HG03354 (cell line): ENCODE results near the gene PAGE4.

Experiments used
- ATAC-seq: cut with Tn5 transposase; IDR thresholded peaks from one replicate; pipeline ENCODE4 v1.9.1; 2021; ENCODE audit warnings: mild to moderate bottlenecking; ENCODE audit not compliant: unreplicated experiment, poor library complexity, severe bottlenecking

PAGE4 gene, protein sequence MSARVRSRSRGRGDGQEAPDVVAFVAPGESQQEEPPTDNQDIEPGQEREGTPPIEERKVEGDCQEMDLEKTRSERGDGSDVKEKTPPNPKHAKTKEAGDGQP

DNA sequence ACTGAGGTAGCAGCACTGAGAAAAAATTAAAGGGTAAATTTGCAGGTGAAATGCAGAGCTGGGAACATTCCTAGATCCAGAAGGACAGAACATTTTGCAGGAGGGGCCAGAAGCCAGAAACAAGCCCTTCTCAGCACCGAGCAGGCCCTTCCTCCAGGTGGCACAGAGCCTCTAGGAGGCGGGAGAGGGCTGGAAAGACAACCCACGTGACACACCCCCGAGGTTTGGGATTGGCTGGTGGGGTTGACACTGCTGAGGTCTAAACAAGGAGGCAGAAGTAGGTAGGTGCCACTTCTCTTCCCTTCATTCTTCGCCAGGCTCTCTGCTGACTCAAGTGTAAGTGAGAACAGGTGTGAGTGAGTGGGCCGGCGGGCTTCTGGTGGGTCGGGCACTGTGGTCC lies at the start of gene PAGE4:
TSS of gene PAGE4 (plus strand) at position 288 of the 400 bp plus-strand sequence. CDS start 1,126 bp downstream, outside the sequence.
- ATAC-seq = no peak

DNA sequence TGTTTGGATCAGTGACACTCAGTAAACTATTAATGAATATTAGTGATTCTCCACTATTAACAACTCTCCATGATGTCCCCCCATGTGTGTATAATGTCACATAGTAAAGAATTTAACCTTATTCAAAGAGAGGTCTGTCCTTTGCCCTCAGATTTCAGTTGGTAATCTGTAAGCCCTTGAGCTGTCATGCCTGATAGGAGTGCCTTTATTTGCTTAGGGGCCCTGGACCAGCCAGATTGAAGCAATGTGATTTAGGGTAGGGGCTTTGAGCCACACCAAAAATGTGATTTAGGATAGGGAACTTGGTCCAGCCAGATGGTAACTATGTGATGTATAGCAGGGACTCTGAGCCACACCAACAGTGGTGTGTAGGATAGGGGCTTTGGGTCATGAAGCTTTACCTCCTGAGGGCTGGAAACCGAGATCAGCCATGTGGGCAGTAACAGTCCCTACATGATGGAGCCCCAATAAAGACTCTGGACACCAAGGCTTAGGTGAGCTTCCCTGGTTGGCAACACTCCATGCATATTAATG lies 44.3 kb upstream of the PAGE4 start:
- ATAC-seq = no peak

DNA sequence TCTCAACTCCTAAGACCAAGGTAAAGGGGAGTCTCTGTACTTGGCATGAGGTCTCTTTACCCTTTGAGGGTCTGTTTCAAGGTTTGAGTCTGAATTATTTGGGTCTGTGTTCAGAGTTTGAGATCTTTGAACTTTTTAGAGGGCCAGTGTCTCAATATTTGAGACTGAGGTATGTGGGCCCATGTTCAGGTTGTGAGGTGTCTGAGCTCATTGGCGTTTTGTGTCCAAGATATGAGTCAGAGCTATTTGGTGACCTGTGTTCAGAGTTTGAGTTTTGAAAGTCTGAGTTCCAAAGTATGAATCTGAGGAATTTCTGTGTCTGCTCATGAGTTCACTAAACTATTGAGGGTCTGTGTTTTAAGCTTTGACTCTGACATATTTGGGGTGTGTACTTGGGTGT lies 36.7 kb upstream of the PAGE4 start:
- ATAC-seq = no peak

DNA sequence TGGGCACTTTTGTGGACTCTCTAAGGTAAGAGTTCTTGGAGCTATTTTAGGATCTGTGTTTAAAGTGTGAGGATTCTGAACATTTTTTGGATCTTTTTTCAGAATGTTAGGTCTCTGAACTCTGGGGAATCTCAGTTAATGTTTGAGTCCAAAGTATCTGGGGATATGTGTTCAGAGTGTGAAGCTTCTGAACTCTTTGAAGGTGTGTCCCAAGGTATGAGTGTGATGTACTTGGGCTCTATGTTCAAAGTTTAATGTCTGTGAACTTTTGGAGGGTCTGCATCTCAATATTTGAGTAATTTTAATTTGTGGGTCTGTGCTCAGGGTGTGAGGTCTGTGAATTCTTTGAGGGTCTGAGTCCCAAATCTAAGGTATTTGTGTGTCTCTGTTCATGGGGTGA lies 35.4 kb upstream of the PAGE4 start:
- no peak for ATAC-seq

DNA sequence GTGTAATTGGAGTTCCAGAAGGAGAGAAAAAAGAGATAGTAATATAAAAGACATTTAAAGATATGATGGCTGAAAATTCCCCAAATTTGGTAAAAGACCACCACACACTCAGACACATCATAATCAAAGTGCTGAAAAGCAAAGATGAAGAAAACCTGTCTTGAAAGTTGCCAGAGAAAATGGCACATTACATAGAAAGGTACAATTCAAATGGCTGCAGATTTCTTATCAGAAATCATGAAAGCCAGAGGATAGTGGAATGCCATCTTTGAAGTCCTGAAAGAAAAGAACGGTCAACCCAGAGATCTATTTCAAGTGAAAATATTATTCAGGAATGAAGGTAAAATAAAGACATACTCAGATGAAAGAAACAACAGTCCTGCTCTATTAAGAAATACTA lies 29.3 kb upstream of the PAGE4 start:
- ATAC-seq = no peak

DNA sequence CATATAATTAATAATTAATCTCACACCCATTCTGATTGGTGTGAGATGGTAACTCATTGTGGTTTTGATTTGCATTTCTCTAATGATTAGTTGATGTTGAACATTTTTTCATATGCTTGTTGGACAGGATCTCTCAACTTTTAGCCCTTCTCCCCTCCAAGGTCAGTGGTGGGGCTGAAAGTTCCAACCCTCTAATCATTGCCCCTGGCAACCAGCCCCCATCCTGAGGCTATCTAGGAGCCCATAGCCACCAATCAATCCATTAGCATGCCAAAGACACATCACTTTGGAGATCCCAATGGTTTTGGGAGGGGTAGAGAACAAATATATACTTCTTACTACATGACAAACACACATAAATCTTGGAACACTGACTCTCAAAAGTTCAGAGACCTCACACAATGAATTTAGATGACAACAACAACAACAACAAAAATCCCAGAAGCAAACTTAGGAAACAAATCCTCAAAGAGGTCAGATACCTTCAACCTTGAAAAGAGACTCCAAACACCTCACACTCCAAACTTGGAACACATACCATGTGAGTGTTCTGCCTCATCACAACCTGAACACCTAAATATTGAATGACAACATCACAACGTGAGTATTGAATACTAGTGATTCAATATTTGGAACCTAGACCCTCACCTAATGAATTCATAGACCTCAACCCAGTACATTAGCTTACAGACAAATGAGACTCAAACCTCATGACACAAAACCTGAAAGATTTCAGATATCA lies 19.0 kb upstream of the PAGE4 start:
- no peak for ATAC-seq

DNA sequence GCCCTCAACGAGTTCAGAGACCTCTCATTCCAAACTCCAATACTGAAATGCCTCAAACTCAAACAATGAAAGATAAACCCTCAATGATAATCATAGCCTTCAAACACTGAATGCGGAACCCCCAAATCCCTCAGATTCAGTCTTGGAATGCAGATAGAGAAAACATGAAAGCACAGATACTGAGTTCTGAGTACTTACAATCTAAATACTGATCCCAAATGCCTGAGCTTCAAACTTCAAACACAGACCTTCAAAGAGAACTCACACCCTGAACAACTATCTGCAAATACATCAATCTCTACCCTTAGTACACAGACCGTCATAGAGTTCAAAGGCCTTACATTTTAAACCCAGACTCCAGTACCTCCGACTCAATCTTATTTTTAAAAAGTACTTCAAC lies 16.9 kb upstream of the PAGE4 start:
- ATAC-seq = no peak

DNA sequence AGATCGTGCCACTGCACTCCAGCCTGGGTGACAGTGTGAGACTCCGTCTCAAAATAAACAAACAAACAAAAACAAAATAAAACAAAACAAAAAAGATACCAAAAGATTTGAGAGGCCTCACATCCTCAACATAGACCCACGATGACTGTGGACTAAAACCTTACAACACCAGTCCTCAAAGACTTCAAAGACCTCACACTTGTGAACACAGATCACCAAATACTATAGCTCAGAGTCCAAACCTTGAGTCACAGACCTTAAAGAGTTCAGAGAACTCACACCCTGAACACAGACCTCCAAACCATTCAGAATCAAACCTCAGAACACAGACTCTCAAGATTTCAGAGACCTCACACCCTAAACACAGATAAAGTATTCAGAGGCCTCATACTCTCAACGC lies 12.7 kb upstream of the PAGE4 start:
- ATAC-seq = no peak

DNA sequence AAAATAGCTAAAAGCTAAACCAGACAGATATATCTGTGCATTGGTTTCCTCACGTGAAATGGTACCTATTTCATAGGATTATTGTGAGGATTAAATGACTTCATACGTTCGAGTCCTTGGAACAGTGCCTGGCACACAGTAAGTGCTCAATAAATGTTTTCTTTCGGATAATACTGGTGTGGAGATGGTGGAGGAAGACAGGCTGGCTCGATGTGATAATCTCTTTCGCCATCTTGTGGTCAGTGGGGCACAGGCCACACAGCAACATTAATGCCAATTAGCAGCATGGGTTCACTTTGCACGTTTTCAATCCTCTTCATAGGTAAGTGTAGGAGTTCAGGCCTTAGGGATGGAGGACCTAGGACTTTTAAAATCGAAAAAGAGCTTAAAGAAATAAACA lies 9.3 kb downstream of the PAGE4 start:
- peak; percentile 60 for ATAC-seq

DNA sequence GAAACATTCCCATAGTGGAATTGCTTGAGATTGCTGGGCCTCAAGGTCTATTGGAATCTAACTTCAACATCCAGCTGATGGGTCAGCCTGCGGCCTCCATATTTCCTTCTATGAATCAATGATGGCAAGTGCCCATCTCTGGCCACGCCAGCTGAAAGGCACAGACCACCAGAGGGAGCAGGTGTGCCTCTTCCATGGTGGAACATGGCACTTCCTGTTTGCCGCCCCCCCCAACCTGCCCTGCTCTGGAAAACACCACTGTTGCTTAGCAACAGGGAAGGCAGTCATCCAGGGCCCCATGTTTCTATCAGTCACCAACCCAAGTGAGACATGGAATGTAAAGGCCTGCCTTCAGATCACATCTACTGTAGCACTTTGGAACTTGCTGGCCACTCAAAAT lies 11.6 kb downstream of the PAGE4 start:
- peak; percentile 74 for ATAC-seq

DNA sequence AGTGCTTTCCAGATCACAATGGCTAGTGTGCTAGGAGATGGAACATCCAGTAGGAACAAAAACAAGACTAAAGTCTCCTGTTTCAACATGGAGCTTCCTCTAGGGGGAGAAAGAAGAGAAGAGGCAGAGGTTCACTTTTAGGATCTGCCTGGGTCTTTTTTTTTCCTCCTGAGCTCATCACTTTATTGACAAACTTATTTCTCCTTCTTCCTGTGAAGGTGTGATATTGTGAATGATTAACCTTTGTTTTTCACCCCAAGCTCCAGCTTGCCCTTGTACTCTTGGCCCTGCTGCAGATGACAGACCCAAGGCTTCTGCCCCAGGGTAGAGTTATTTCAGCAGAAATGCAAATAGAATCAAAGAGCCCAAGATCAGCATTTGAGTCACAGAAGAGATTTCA lies 13.5 kb downstream of the PAGE4 start:
- ATAC-seq = no peak

DNA sequence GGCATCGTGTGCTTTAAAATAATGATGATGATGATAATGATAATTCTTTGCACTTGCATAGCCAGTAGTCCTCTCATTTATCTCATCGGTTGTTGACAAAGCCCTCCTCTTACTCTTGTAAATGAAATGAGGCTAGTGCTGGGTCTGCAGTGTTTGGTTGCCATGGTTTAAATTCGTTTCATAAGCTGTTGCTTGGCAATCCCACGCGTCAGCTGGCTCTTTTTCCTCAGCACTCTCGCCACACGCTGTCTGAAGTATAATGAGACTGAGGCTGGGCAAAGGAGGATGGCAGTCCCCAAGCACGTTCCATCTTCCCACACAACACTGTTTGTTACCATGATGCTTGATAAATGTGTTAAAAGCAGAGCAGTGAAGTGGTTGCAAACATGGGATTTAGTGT lies 15.5 kb downstream of the PAGE4 start:
- ATAC-seq = no peak

DNA sequence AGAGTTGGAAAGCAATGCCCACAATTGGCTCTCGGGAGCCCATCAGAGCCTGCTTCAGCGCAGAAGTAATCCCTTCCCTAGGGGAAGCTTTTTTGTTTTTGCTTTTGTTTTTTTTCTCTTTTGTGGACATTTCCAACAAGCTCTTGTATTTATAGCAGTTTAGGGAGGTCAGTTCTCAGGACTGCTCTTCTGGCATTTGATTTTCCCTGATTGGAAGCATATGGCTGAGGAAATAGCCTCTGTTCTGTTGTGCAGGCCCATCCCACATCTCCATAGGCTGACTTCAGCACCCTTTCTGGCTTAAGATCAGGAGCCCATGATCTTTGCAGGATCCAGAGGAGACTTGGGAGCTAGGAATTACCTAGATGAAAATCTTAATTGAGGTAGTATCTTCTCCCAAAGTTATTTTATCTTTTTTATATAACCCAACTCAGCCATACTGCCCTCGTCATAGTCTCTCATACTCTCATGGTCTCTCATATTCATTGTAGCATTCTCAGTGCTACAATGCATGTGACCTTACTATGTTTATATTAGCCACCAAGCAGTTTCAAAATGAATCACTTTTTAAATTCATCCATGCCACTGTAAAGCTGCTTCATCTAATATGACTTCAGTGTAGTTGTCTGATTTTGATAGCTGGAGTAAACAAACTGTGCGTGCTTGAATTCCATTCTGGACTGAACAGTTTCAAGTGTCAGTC lies 16.7 kb downstream of the PAGE4 start:
- no peak for ATAC-seq

DNA sequence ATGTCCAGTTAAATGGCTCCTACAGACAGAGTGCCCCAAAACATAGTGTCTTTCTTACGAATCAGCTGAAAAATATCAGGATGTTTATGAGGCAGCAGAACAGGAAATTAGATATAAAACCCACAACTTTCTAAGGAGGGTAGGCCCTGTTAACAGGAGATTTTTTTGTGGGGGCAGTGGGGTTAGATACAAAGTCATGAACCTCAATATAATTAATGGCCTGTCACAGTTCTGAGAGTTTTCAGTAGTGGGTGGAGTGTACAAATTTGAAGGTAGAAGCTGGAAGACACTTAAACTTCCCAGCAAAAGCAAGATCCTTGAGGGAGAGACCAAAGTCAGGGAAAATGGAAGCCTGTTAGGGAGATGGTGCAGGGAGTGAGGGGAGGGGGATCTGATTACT lies 17.4 kb downstream of the PAGE4 start:
- no peak for ATAC-seq

DNA sequence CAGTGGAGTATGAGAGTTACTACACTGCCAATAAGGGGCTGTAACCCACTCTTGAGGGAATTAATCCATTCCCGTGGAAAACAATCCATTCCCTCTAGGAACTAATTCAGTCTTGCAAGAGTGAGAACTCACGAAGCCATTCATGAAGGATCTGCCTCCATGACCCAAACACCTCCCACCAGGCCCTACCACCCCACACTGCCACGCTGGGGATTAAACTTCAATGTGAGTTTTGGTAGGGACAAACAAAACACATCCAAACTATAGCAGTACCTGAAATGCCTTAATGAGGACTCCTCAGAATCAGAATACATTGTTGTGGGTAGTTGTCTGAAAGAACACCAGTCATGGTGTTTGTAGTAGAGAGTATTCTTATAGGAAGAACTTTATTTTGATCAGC lies 19.2 kb downstream of the PAGE4 start:
- ATAC-seq = no peak

DNA sequence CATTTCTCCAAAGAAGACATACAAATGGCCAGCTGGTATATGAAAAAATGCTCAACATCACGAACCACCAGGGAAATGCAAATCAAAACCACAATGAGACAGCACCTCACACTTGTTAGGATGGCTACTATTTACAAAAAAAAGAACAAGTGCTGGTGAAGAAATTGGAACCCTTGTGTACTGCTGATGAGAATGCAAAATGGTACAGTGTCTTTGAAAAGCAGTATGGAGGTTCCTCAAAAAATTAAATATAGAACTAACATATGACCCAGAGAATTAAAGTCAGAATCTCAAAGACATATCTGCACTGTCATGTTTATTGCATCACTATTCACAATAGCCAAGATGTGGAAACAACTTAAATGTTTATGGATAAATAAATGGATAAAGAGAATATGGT lies 20.9 kb downstream of the PAGE4 start:
- ATAC-seq = no peak

DNA sequence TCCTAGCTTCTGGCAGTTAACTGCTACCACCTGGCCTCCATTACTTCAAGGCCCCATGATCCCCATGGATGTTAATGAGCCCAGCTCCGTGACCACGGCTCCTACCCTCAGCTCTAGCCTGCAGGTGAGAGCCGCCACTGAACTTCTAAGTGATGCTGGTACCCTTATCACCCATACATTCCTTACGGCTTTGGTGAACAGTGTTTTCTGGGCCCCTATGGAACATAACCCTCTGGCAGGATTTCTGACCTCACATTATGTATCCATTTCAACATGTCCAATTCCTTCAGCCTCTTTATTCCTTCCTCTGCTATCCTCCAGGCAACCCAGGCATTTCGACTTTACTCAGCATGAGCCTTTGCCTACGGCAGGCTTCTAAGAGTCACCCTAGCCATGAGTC lies 24.6 kb downstream of the PAGE4 start:
- no peak for ATAC-seq

DNA sequence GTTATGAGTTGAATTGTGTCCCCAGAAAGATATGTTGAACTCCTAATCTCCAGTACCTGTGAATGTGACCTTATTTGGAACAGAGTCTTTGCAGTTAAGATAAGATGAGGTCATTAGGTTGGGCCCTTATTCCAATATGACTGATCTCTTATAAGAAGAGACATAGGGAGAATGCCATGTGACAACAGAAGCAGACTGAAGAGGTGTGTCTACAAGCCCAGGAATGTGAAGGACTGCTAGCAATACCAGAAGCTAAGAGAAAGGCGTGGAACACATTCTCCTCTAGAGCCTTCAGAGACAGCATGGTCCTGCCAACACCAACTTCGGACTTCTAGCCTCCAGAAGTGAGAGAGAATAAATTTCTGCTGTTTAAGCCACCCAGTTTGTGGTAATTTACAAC lies 27.7 kb downstream of the PAGE4 start:
- ATAC-seq = no peak

DNA sequence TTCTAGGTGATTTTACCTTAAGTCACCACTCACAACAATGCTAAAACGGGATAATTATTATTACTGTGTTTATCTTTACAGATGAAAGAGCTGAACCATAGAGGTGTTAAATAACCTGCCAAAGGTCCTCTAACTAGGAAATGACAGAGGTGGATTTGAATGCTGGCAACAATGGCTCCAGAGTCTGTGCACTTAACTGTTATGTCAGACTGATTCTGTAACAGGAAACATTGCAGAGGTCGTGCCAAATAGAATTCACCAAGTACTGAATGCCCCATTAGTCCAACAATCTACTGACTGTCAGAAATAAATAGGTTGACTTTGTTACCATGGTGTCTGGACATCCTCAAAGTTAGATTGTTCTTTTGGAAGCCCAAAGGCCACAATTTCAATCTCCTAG lies 29.2 kb downstream of the PAGE4 start:
- ATAC-seq = no peak

DNA sequence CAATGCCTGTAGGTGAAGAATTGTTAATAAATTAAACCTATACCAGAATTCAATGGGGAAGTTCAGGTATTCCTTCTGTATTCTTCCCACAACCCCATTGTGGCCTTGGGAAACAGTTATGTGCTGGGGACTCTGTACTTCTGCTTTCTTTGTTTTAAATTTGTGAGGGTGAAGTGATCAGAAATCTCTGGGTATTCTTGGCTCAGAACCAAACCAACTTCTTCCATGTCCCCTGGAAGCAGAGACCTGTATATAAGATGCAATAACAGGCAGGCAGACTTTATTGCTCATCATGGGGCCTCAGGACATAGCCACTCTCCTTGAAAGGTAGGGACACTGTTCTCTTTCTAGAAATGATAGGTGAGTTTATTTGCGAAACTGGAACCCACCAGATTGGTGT lies 30.4 kb downstream of the PAGE4 start:
- ATAC-seq = no peak

DNA sequence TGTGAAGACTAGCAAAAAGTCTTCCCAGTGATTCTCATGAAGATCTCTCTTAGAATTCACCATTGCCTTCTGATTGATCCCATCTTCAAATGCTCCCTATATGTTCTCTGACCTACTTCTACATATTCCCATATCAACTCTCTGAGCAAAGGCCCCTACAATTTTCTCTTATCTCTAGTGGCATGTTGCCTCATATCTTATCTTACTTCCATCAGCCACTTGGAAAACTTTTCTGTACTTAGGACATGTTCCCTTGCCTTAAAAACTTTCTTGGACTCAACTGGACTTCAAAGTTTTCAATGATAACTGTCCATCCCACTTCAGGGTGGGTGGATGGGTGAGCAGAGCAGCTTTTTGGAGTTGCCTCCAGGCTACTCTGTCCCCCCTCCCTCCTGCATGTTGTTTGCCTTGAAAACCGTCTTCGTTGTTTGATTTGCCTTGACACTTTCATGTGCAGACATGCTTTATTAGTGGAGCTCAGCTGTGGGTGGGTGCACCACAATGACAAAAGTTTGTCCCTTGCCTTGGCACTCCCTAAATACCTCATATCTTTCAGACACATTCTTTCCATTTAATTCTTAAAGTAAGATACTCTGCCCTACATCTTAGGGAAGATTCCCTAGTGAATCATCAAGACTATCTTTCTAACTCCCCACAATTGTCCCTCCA lies 31.9 kb downstream of the PAGE4 start:
- ATAC-seq = no peak
